ENCODE measurements around the gene GPHN. TPM values are rescaled to one million over a fixed set of nuclear protein-coding genes. Genes with fewer than 3 reads are reported as not detected.

Gene GPHN
- total RNA-seq, 4 donors from 2014 or later: 10.7 to 47.0 (median 28.2) TPM

DNA sequence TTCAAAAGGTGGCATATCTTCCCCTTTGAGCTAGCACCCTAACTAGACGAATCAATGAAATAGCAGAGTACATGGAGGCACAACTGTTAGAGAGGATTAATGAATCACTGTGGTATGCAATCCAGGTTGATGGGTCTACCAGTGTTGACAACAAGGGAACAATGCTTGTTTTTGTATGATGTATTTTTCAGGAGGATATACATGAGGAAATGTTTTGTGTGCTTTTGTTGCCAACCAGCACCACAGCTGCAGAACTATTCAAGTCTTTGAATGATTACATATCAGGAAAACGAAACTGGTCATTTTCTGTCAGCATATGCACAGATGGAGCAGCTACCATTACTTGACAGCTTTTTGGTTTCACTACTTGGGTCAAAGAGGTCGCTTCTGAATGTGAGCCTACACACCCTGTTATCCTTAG lies 142.6 kb downstream of the GPHN start:
- no peaks in the 10 kb centered on the region for H3K27me3 ChIP-seq
- H3K4me1 ChIP-seq: no peaks in the 10 kb centered on the region
- H3K9me3 ChIP-seq: no peaks in the 10 kb centered on the region
- H3K27ac ChIP-seq: no peak overlapping the region
- H3K4me3 ChIP-seq: no peak overlapping the region
- DNase-seq: no peak
- TF ChIP-seq, protein P1, sequence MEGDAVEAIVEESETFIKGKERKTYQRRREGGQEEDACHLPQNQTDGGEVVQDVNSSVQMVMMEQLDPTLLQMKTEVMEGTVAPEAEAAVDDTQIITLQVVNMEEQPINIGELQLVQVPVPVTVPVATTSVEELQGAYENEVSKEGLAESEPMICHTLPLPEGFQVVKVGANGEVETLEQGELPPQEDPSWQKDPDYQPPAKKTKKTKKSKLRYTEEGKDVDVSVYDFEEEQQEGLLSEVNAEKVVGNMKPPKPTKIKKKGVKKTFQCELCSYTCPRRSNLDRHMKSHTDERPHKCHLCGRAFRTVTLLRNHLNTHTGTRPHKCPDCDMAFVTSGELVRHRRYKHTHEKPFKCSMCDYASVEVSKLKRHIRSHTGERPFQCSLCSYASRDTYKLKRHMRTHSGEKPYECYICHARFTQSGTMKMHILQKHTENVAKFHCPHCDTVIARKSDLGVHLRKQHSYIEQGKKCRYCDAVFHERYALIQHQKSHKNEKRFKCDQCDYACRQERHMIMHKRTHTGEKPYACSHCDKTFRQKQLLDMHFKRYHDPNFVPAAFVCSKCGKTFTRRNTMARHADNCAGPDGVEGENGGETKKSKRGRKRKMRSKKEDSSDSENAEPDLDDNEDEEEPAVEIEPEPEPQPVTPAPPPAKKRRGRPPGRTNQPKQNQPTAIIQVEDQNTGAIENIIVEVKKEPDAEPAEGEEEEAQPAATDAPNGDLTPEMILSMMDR (IDR thresholded peaks at IDR 0.05): no peak
- TF ChIP-seq POLR2A (IDR thresholded peaks at IDR 0.05): no peak
- H3K36me3 ChIP-seq: no peaks in the 10 kb centered on the region

DNA sequence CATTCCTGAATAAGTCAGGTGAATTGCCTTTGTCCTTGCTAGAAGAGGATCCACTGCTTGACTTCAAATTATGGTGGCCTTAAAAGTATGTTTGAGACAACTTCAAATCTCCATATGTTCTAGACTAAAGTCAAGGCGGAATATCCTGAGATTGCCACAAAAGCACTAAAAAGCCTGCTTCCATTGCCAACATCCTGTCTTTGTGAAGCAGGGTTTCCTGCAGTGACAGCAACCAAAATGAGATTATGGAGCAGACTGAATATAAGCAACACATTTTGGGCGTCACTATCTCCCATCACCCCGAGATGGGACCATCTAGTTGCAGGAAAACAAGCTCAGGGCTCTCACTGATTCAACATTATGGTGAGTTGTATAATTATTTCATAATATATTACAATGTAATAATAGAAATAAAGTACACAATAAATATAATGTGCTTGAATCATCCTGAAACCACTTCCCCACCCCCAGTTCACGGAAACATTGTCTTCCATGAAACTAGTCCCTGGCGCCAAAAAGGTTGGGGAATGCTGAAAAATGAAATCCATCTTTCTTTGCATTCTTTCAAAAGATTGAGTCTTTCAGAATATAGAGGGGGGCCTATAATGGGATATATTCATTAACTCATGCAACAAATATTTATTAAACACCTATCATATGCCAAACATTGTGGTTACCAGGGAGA lies 143.7 kb downstream of the GPHN start:
- no peak for TF ChIP-seq POLR2A (IDR thresholded peaks at IDR 0.05)
- TF ChIP-seq, protein P1 (IDR thresholded peaks at IDR 0.05): no peak
- Histone ChIP-seq H3K27ac (no peak overlapping the region), H3K9me3 (no peaks in the 10 kb centered on the region), H3K4me3 (no peak overlapping the region), H3K36me3 (no peaks in the 10 kb centered on the region), H3K27me3 (no peaks in the 10 kb centered on the region), H3K4me1 (no peaks in the 10 kb centered on the region)
- no peak for DNase-seq

DNA sequence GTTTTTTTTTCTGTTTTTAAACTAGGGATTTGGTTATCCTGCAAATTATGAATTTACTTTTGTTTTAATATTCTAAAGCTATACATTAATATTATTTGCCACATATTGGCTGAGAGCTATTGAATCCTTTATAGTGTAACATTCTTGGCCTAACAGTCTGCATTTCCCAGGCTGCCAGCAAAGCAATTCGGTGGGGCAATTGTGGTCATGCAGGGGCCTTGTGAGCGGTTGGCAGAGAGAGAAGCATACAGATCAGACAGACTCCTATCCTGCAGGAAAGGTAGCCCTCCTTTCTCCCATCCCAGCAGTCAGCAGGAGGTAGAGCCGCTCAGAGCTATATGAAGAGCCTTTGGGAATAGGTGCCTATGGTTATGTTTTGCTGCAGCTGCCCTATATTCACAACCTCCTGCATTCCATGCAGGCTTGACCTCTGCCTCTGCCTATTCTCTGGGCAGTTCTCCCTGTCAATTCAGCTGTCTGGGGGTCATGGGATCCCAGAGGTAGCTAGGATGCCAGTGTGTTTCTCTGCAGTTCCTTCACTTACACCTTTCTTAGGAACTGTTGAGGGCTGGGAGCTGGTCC lies 144.7 kb downstream of the GPHN start:
- no peak for DNase-seq
- H3K4me3 ChIP-seq: no peak overlapping the region
- H3K27me3 ChIP-seq: no peaks in the 10 kb centered on the region
- H3K4me1 ChIP-seq: no peaks in the 10 kb centered on the region
- peaks cover 0 to 6% (median 0%) of the 10 kb centered on the region in 4 donors for H3K9me3 ChIP-seq
- no peak overlapping the region for H3K27ac ChIP-seq
- TF ChIP-seq, protein P1 (IDR thresholded peaks at IDR 0.05): no peak
- no peak for TF ChIP-seq POLR2A (IDR thresholded peaks at IDR 0.05)
- H3K36me3 ChIP-seq: no peaks in the 10 kb centered on the region

DNA sequence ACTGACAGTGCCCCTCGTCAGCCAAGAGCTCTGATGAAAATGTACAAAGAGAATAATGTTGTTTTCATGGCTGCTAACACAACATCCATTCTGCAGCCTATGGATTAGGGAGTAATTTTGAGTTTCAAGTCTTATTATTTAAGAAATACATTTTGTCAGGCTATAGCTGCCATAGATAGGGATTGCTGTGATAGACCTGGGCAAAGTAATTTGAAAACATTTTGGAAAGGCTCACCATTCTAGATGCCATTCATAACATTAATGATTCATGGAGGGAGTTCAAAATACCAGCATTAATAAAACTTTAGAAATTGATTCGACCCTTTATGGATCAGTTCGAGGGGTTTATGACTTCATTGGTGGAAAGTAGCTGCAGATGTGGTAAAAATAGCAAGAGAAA lies 149.8 kb downstream of the GPHN start:
- no peak for TF ChIP-seq POLR2A (IDR thresholded peaks at IDR 0.05)
- TF ChIP-seq, protein P1 (IDR thresholded peaks at IDR 0.05): no peak
- no peak for DNase-seq
- H3K9me3 ChIP-seq: peaks cover 0 to 6% (median 0%) of the 10 kb centered on the region in 4 donors
- no peak overlapping the region for H3K27ac ChIP-seq
- H3K27me3 ChIP-seq: no peaks in the 10 kb centered on the region
- H3K4me1 ChIP-seq: no peaks in the 10 kb centered on the region
- no peak overlapping the region for H3K4me3 ChIP-seq
- H3K36me3 ChIP-seq: no peaks in the 10 kb centered on the region

DNA sequence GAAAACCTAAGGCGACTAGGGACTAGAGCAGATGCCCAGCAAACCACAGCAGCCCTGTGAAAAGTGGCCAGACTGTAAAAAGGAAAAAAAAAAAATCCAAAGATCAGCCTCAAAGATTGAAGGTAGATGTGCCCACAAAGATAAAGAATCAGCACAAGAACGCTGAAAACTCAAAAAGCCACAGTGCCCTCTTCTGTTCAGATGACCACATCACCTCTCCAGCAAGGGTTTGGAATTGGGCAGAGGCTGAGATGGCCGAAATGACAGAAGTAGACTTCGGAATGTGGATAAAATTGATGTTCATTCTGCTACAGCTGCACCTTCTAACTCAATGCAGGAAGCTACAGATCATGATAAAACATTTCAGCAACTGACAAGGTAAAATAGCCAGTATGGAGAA lies 154.4 kb downstream of the GPHN start:
- Histone ChIP-seq H3K9me3 (peaks cover 0 to 4% (median 0%) of the 10 kb centered on the region in 4 donors), H3K27me3 (no peaks in the 10 kb centered on the region), H3K27ac (no peak overlapping the region), H3K36me3 (no peaks in the 10 kb centered on the region), H3K4me1 (no peaks in the 10 kb centered on the region), H3K4me3 (no peak overlapping the region)
- no peak for DNase-seq
- TF ChIP-seq POLR2A (IDR thresholded peaks at IDR 0.05): no peak
- TF ChIP-seq, protein P1 (IDR thresholded peaks at IDR 0.05): peak in 2 of 6 experiments; percentile 11 to 12

Data from Peyer's patch (tissue), 4 donors.